Activated T-helper 1 cell treated with Interleukin-2 at 50 U/mL for 16 hours (primary cell): ENCODE results near the gene SV2C.
"Not testable (repeated sequence)": the region's sequence is repeated elsewhere in the genome, so short reads cannot be mapped to it uniquely, and the experiment has no call there.

Source experiments
- DNase-seq: peaks from one replicate; pipeline ENCODE4 v3.0.0-alpha.2; 2020; ENCODE audit warnings: low read depth

SV2C gene

GRCh38 chr5:76082772-76083554 is at the start of gene SV2C:
TSS of gene SV2C (plus strand) at chr5:76083383. CDS start at chr5:76131751, 48,368 bp downstream.
- no peak for DNase-seq

- peak; percentile 10 for DNase-seq
Measured at GRCh38 chr5:76037736-76038151, 45.4 kb upstream of the SV2C start.

- no peak for DNase-seq
Measured at GRCh38 chr5:76038212-76038611, 45.0 kb upstream of the SV2C start.

- DNase-seq, result no peak
Measured at GRCh38 chr5:76040806-76041205, 42.4 kb upstream of the SV2C start.

GRCh38 chr5:76041863-76042262 is 41.3 kb upstream of the SV2C start:
- DNase-seq, result no peak

DNA sequence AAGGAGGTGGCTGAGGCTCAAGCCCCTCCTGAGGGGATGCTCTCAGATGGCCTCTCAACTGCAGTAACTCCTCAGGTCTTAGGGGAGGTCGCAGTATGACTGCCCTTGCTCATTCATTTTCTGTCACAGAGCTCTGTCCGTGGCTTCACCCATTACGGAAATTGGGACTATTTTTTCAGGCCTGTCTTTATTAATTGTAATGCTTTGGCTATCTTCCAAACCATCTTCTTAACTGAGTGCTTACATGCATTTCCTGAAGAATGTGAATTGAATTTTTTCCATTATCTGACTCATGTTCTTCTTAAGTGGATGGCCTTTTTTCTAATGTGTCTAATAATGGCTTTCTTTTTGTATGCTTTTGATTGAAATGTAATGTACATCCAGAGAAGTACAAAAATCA is 36.4 kb upstream of the SV2C start:
- DNase-seq, result no peak

- no peak for DNase-seq
Measured at GRCh38 chr5:76050134-76050533, 33.0 kb upstream of the SV2C start.

- no peak for DNase-seq
Measured at GRCh38 chr5:76062502-76063041, 20.6 kb upstream of the SV2C start.

DNA sequence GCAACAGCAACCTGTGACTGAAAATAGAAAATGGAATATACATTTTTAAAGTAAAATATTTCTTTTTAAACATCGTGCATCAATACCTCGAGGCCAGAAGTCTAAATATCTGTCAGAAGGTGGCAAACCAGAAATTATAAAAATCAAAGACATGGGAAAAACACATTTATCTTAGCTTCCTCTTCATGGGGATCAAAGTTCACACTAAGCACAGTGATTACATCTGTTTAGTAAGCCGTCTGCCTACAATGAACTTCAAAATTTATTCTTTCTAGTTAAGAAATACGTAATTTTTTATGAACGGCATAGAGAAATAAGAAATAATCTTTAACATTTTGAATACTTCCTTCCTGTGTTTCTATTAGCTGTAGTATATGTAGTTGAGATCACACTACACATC is 17.9 kb upstream of the SV2C start:
- DNase-seq, result no peak

- no peak for DNase-seq
Measured at GRCh38 chr5:76069061-76069735, 14.0 kb upstream of the SV2C start.

DNA sequence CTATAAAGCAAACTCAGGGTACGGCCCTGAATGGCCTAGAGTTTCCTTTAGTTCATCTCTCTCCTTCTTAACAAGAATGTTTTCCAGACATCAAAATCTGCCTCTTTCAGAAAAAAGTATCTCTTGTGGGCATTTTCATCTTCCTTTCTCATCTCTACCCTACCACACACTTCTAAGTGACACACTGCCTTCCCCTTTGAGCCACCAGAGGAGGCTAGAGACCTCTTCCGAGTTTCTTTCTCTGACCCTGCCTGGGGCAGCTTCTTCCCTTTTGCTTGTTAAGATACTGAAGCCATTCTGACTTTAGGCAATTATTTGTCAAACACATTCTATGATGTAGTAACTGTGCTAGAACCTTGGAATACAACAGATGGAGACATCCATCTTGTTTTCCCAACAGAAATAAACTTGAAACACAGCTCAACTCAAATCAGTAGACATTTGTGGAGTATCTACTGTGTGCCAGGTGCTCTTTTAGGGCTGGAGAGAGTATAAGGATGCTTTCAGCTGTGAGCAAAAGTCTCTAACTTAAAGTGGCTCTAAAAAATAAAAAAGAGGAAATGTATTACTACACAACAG is 8.6 kb upstream of the SV2C start:
- DNase-seq, result no peak

- DNase-seq, result no peak
Measured at GRCh38 chr5:76081811-76082771, 1.1 kb upstream of the SV2C start.

- DNase-seq, result no peak
Measured at GRCh38 chr5:76083555-76084495, 642 bp downstream of the SV2C start.

GRCh38 chr5:76084496-76085242 is 1.5 kb downstream of the SV2C start:
- DNase-seq, result no peak

DNA sequence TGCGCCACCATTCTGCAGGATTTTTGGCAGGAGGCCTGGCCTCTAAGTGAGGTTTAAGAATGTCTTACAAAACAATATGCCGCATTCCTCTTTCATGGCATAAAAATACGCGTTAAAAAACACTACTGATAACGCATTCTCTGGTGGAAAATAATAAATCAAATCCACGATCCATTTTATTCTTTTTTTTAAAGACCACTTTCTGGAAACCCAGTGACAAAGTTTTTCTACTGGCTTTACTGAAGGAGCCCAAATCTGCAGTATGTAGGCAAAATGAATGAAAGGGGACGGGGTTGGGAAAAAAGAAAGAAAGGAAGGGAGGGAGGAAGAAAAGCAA is 2.0 kb downstream of the SV2C start:
- no peak for DNase-seq

- no peak for DNase-seq
Measured at GRCh38 chr5:76086095-76086494, 2.9 kb downstream of the SV2C start.

GRCh38 chr5:76089156-76089555 is 6.0 kb downstream of the SV2C start:
- DNase-seq, result not testable (repeated sequence)

DNA sequence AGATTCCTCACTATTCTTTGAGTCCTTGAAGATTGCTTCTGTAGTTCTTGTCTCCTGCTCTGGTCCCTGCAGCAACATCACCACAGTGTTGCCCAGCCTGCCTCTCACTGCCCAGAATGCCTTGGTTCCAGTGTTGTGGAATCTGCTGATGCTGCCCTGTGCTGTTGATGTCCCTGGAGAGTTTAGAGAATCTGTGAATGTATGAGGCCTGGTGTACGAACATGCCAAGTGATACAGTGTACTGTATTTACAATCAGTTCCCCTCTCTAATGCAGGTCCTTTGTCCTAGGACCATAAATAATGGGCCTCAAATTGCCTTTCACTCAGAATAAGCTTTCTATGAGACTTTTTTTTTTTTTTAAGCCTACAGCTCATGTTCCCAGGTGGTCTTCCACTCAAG is 8.2 kb downstream of the SV2C start:
- no peak for DNase-seq

GRCh38 chr5:76099286-76099702 is 16.1 kb downstream of the SV2C start:
- no peak for DNase-seq

GRCh38 chr5:76099756-76100155 is 16.6 kb downstream of the SV2C start:
- DNase-seq, result no peak
